ENCODE measurements around the gene ATP10B. TPM values are rescaled to one million over a fixed set of nuclear protein-coding genes. Genes with fewer than 3 reads are reported as not detected.

Gene ATP10B
- total RNA-seq, 1 donor, result not detected

DNA sequence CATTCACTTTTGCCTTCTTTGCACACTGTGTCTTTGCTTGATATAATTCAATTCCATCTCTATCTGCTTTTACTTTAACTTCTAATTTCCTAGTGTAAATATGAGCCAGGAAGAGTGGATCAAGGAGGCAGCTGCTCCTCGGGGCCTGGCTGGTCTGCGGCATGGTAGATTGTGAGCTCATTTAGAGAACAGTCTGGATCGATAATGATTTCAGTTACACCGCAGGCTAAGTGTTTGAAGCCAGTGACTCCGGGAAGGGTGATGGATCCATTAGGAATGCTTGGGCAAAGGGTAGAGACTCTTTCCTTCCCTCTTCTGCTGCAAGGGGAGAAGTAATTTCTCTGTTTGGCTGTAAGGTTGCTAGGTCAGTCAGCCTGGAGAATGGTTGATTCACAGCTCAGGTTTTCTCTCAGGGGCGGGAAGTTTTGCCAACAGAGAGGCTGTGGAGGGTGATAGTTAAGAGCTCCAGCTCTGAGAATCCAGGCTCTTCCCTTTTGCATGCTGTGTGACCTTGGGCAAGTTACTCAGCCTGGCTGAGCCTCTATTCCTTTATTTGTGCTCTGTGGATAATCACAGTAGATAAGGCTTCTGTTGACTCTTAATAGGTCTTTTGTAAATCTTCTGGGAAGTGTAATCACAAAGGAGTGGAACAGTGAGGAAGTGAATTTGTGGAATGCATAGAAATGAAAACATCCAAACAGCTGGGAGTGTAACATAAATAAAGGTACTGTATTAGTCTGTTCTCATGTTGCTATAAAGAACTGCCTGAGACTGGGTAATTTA lies 331.2 kb downstream of the ATP10B start:
- TF ChIP-seq, protein P1, sequence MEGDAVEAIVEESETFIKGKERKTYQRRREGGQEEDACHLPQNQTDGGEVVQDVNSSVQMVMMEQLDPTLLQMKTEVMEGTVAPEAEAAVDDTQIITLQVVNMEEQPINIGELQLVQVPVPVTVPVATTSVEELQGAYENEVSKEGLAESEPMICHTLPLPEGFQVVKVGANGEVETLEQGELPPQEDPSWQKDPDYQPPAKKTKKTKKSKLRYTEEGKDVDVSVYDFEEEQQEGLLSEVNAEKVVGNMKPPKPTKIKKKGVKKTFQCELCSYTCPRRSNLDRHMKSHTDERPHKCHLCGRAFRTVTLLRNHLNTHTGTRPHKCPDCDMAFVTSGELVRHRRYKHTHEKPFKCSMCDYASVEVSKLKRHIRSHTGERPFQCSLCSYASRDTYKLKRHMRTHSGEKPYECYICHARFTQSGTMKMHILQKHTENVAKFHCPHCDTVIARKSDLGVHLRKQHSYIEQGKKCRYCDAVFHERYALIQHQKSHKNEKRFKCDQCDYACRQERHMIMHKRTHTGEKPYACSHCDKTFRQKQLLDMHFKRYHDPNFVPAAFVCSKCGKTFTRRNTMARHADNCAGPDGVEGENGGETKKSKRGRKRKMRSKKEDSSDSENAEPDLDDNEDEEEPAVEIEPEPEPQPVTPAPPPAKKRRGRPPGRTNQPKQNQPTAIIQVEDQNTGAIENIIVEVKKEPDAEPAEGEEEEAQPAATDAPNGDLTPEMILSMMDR (IDR thresholded peaks at IDR 0.05; ENCODE audit: insufficient read depth, low read length), result no peak
- no peak overlapping the region for H3K4me3 ChIP-seq (ENCODE audit: low read depth, low read length)
- DNase-seq (ENCODE audit: low read depth), result no peak

DNA sequence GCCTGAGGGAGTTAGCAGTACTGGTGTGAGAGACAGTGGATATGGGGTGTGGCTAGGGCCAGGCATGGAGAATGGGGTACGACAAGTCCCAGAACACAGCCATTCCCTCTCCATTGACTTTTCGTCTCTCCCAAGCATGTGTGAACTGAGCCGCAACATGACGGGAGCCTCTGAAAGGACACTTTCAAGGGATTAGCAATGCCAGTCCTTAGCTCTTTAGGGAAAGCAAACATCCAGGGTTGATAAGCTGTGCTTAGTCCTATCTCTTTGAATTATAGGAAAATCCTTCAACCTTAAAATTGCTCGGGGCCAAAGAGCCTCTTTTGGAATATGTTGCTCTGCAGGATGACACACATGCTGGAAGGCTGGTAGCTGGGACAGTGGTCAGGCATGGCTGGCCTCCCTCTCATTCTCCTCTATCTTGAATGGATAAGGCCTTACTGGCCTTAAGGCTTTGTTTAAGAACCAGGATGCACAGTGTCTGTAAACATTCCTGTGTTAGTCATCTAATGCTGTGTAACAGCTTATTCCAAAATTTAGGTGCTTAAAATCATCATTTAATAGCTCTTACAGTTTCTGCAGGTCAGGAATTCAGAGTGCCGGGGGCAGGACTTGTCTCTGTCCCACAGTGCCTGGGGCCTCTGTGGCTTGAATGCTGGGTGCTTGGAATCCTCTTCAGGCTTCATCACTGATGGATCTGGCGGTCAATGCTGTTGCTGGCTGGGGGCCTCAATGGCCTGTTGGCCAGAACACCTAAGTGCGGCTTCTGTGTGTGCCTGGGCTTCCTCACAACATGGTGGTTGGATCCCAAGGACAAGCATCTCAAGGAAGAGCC lies 335.1 kb downstream of the ATP10B start:
- no peak for DNase-seq (ENCODE audit: low read depth)
- TF ChIP-seq, protein P1 (IDR thresholded peaks at IDR 0.05; ENCODE audit: insufficient read depth, low read length), result no peak
- H3K4me3 ChIP-seq (ENCODE audit: low read depth, low read length), result no peak overlapping the region

DNA sequence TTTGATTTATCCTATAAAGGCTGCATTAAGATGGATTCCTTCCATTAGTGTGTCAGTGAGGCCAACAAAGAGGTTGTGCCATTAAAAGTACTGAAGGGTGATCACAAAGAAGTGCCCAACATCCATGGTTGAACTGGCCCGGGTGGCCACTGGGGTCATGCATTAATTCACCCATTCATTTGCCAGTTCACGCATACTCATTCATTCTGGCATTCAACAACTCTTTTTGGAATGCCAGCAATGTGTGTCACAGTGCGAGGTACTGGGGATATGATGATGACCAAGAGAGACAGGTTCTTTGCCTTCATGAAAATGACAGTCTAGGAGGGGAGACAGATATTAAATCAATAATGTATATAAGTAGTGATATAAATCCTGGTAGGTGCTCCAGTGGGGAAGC lies 337.1 kb downstream of the ATP10B start:
- no peak overlapping the region for H3K4me3 ChIP-seq (ENCODE audit: low read depth, low read length)
- no peak for DNase-seq (ENCODE audit: low read depth)
- TF ChIP-seq, protein P1 (IDR thresholded peaks at IDR 0.05; ENCODE audit: insufficient read depth, low read length), result no peak

DNA sequence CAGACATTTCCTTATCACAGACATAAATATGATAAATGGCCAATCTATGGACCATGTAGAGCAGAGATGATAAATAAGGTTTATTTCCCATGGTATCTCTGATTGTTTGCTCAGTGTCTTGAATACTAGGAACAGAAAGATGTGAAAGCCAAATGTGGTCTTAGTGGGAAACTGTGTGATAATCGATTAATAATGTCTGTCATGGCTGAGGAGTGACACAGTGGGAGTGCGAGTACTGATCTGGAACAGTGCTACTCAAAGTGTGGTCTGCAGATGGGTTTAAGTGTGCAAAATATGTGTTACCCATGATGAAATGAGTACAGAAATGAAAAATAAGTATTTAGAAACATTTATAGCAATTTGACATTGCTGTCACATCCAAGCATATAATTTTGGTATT lies 337.8 kb downstream of the ATP10B start:
- no peak for DNase-seq (ENCODE audit: low read depth)
- no peak overlapping the region for H3K4me3 ChIP-seq (ENCODE audit: low read depth, low read length)
- TF ChIP-seq, protein P1 (IDR thresholded peaks at IDR 0.05; ENCODE audit: insufficient read depth, low read length), result no peak

DNA sequence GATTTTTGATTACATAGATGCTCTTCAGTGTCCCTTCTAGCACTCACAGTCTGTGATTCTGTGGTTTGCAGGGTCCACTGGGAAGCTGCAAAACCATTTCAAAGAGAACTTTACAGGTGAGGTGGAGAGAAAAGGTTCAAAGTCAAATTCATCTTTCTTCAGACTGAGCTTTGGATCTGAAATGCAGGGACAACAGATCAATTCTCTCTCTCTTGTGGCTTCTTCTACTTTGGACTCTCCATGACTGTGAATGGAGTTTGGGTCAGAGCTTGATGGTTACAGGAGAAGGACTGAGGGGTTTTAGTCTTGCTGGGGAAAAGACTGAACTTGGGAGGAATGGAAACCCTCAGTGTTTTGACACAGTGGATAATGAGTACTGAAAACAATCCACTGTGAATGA lies 338.5 kb downstream of the ATP10B start:
- no peak for DNase-seq (ENCODE audit: low read depth)
- no peak overlapping the region for H3K4me3 ChIP-seq (ENCODE audit: low read depth, low read length)
- TF ChIP-seq, protein P1 (IDR thresholded peaks at IDR 0.05; ENCODE audit: insufficient read depth, low read length), result no peak

Data from fibroblast of the aortic adventitia (primary cell).